ENCODE measurements around the gene TPD52L3. TPM values are rescaled to one million over a fixed set of nuclear protein-coding genes. Genes with fewer than 3 reads are reported as not detected.

Gene TPD52L3
- total RNA-seq, 2 experiments from 2014 or later: not detected

DNA sequence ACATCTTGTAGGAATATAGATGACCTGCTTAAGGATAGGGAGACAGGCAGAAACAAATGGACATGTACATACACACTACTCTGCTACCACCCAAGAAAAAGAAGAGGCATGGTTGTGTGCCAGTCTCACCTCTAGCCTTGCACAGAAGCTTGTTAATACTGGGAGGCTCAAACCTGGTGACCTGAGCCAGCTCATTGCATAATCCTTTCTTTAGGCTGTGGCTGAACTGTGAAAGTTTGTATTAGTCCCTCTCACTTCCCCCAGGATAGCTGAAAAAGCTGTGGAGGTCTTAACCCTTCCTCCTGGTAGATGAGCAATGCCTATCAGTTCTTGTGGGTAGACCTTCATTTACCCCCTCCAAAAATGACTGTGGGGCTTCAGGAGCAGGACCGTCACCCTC, 28.7 kb downstream of the TPD52L3 start:
- no peak for DNase-seq
- ChIA-PET POLR2A (interaction anchor here (2.1 kb wide), 1 partner anchor 57 kb away, joined by 13 read pairs; the partner anchor contains the start of gene UHRF2), CTCF (interaction anchor here (1.8 to 9.2 kb wide), 2 partner anchors 56 to 211 kb away, joined by 4 to 113 read pairs; partner anchors contain the start of gene UHRF2)
- peaks cover 21% of the 10 kb centered on the region for H3K4me1 Mint-ChIP-seq
- H3K27ac Mint-ChIP-seq: no peak overlapping the region
- H3K9me3 Mint-ChIP-seq: no peaks in the 10 kb centered on the region
- no peak overlapping the region for H3K4me3 Mint-ChIP-seq
- peaks cover 7% of the 10 kb centered on the region for H3K27me3 Mint-ChIP-seq
- H3K36me3 Mint-ChIP-seq (ENCODE audit: low read depth): no peaks in the 10 kb centered on the region

DNA sequence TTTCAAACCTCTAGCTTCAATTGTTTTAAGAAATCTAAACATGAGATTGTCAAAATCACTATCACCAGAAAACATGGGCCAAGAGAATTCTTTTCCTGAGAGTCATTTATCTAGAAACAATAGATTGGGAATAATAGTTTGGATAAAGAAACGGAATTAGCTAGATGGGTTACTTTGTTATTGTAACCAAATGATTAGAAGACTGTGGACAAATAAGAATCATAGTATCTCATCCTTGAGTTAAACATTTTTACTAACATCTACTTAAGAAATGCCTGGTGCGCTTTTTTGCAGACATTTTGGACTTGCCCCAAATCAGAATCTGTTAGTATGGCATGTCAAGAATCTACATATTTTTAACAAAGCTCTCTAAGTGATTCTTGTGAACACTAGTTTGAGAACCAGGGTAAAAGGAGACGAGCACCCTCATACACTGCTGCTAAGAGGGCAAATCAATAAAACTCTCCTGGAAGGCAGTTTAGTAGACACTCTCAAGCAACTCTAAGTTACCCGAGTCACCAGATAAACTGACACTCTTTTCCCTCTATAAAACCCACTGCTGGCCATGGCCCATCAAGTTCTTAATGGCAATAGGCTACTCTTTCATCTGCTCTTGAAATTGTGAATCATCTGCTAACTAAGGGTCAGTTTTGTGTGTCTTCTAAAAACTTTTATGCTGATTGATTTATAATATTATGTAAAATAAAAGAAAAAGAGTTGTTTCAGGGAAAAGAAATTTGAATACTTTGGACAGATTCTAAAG, 39.1 kb downstream of the TPD52L3 start:
- Mint-ChIP-seq H3K4me3 (no peak overlapping the region), H3K36me3 (ENCODE audit: low read depth) (peaks cover 3% of the 10 kb centered on the region), H3K27me3 (no peaks in the 10 kb centered on the region), H3K27ac (no peak overlapping the region), H3K9me3 (peaks cover 6% of the 10 kb centered on the region), H3K4me1 (no peaks in the 10 kb centered on the region)
- DNase-seq: no peak
- POLR2A ChIA-PET: no interaction called here
- CTCF ChIA-PET: no interaction called here

DNA sequence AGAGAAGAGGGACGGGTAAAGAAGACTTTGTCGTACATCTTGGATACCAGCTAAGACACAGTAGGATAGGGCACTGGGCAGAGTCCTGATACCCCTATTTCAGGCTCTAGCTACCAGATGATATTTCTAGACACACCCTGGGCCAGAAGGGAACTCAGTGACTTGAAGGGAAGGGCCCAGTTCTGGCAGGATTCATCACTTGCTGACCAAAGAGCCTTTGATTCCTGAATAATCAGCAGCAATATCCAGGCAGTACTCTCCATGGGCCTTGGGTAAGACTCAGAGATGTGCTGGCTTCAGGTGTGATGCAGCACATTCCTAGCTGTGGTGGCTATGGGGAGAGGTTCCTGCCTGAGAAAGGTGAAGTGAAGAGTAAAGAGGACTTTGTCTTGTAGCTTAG, 40.7 kb downstream of the TPD52L3 start:
- Mint-ChIP-seq H3K27ac (no peak overlapping the region), H3K9me3 (peaks cover 10% of the 10 kb centered on the region), H3K4me1 (no peaks in the 10 kb centered on the region), H3K4me3 (no peak overlapping the region), H3K36me3 (ENCODE audit: low read depth) (peaks cover 3% of the 10 kb centered on the region), H3K27me3 (no peaks in the 10 kb centered on the region)
- ChIA-PET POLR2A (no interaction called here), CTCF (no interaction called here)
- no peak for DNase-seq

Other genes starting within 250 kb of the TPD52L3 start
- gene IL33, start 112.6 kb upstream of the TPD52L3 start, total RNA-seq: not detected
- gene UHRF2, start 84.8 kb downstream of the TPD52L3 start, total RNA-seq: 10 to 100 TPM; 77.3 to 77.9 TPM